ENCODE measurements around the gene TBCD.

DNA sequence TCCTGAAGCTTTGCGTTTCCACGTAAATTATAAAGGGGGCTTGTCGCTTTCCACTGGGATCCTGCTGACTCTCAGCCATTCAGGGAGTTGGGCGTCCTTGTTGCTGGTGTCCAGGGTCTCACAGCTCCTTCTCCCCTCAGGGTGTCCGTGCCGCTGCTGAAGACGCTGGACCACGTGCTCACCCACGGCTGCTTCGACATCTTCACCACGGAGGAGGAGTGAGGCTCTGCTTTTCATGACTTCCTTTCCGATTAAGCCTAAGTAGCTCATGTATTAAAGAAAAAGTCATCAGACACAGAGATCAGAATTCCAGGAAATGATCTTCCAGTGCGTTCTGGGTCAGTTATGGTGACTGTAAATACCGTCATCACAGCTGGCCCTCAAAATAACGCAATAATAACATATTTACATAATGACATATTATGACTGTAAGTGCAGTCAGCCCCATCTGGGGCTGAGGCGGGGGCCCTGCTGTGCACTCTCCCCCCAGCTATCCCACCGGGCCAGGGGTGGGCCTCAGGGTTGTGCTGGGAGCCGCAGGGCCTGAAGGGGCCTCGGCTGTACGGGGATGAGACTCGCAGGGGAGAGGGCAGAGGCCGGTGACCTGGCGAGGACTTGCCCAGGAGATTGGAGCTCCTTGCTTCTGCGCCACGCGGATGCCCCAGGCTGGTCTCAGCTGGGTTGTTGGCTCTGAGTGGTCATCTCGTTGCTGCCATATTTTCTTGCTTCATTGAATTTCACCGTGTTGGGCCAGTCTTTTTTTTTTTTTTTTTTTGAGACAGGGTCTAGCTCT is 180.8 kb downstream of the TBCD start:
- TF ChIP-seq, protein P1, sequence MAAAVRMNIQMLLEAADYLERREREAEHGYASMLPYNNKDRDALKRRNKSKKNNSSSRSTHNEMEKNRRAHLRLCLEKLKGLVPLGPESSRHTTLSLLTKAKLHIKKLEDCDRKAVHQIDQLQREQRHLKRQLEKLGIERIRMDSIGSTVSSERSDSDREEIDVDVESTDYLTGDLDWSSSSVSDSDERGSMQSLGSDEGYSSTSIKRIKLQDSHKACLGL (CRISPR knock-in tag; IDR thresholded peaks at IDR 0.05; ENCODE audit: borderline replicate concordance, poor library complexity, severe bottlenecking): no peak
- TF ChIP-seq GTF3C2 (IDR thresholded peaks at IDR 0.05; ENCODE audit: borderline replicate concordance, extremely low read depth, insufficient read length) (no peak), SIX5 (IDR thresholded peaks at IDR 0.05; ENCODE audit: borderline replicate concordance in 1 of 2, insufficient read depth in 1 of 2, low read depth in 1 of 2, low read length in 2 of 2) (no peak), FOXO4 (CRISPR knock-in tag; IDR thresholded peaks at IDR 0.05) (no peak), CTCF (IDR thresholded peaks at IDR 0.05 in 2 of 3, conservative IDR thresholded peaks at IDR 0.05 in 1 of 3; ENCODE audit: insufficient read depth in 2 of 3, low read depth in 1 of 3, low read length in 3 of 3) (no peak), GATAD2B (IDR thresholded peaks at IDR 0.05; ENCODE audit: borderline replicate concordance) (no peak), POLR3A (IDR thresholded peaks at IDR 0.05; ENCODE audit: borderline replicate concordance, extremely low read depth, insufficient read depth, insufficient read length) (no peak), EGR1 (conservative IDR thresholded peaks at IDR 0.05) (no peak), SNRNP70 (optimal IDR thresholded peaks at IDR 0.05; ENCODE audit: low read depth, low read length) (no peak), JUND (IDR thresholded peaks at IDR 0.05; ENCODE audit: borderline replicate concordance, low read depth, low read length) (no peak), JUND (tag; IDR thresholded peaks at IDR 0.05; ENCODE audit: borderline replicate concordance, low read depth, low read length) (no peak), CREM (IDR thresholded peaks at IDR 0.05; ENCODE audit: low read depth) (no peak), POLR2AphosphoS5 (IDR thresholded peaks at IDR 0.05; ENCODE audit: control insufficient read depth, insufficient read depth, low read depth, low read length) (no peak), FOXA3 (CRISPR knock-in tag; conservative IDR thresholded peaks at IDR 0.05 in 1 of 2, IDR thresholded peaks at IDR 0.05 in 1 of 2) (no peak)
- TF ChIP-seq, protein P2, sequence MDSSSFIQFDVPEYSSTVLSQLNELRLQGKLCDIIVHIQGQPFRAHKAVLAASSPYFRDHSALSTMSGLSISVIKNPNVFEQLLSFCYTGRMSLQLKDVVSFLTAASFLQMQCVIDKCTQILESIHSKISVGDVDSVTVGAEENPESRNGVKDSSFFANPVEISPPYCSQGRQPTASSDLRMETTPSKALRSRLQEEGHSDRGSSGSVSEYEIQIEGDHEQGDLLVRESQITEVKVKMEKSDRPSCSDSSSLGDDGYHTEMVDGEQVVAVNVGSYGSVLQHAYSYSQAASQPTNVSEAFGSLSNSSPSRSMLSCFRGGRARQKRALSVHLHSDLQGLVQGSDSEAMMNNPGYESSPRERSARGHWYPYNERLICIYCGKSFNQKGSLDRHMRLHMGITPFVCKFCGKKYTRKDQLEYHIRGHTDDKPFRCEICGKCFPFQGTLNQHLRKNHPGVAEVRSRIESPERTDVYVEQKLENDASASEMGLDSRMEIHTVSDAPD (CRISPR knock-in tag; IDR thresholded peaks at IDR 0.05): no peak
